HL-60 (cell line): ENCODE results near the gene HADH.

ENCODE experiments used
- CTCF ChIP-seq: IDR thresholded peaks from one replicate; pipeline ENCODE4 v1.5.1; 2011; ENCODE audit warnings: low read length, control low read depth, inconsistent platforms; ENCODE audit not compliant: insufficient read depth
- GABPA ChIP-seq: IDR thresholded peaks from 2 replicates; pipeline ENCODE4 v1.6.1; 2012; ENCODE audit warnings: low read depth

DNA sequence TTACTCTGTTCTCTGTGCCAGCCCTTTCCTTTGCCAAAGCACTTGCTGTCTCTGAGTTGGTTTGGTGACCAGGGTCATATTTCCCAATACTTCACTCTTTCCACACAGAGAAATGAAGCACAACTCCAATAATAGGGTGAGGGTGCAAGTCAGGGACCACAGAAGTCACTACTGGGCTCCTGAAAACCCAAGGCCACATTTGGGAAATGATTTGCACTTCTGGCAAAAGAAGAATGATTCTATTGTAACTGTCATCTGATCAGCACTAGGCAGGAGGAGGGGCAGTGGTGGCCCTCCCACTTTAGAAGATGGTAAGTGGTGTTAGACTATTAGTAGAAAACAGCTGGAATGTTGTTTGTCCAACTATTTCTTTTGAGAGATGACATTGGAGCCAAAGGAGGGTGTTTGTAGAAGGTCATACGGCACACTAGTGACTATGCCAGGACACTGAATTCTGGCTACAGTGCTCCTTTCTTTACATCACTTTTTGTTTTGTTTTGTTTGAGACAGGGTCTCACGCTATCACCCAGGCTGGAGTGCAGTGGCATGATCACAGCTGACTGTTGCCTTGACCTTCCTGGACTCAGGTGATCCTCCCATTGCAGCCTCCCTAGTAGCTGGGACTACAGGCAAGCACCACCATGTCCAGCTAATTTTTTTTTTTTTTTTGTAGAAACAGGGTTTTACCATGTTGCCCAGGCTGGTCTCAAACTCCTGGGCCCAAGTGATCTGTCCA lies 10.8 kb upstream of the HADH start:
- TF ChIP-seq CTCF (no peak), GABPA (no peak)
